ENCODE measurements around the gene SKI.

The SKI gene

GRCh38 chr1:2228157-2228594 is at the start of gene SKI:
Gene SKI, plus strand, starts transcription at chr1:2228319. Its CDS starts 448 bp downstream, at chr1:2228767.
- no peak for DNase-seq (ENCODE audit: low read depth)

- DNase-seq (ENCODE audit: low read depth): no peak
These were observed 49.2 kb upstream of the SKI start for GRCh38 chr1:2178875-2179274.

- no peak for DNase-seq (ENCODE audit: low read depth)
These were observed 48.7 kb upstream of the SKI start for GRCh38 chr1:2179283-2180013.

- DNase-seq (ENCODE audit: low read depth): no peak
These were observed 47.5 kb upstream of the SKI start for GRCh38 chr1:2180297-2181245.

- no peak for DNase-seq (ENCODE audit: low read depth)
These were observed 46.8 kb upstream of the SKI start for GRCh38 chr1:2181271-2181670.

GRCh38 chr1:2181752-2182151 is 46.4 kb upstream of the SKI start:
- no peak for DNase-seq (ENCODE audit: low read depth)

- no peak for DNase-seq (ENCODE audit: low read depth)
These were observed 45.7 kb upstream of the SKI start for GRCh38 chr1:2182376-2182775.

- DNase-seq (ENCODE audit: low read depth): no peak
These were observed 44.2 kb upstream of the SKI start for GRCh38 chr1:2183937-2184334.

GRCh38 chr1:2184531-2184930 is 43.6 kb upstream of the SKI start:
- no peak for DNase-seq (ENCODE audit: low read depth)

- DNase-seq (ENCODE audit: low read depth): no peak
These were observed 43.2 kb upstream of the SKI start for GRCh38 chr1:2184934-2185333.

- DNase-seq (ENCODE audit: low read depth): no peak
These were observed 42.0 kb upstream of the SKI start for GRCh38 chr1:2185880-2186855.

GRCh38 chr1:2186901-2187300 is 41.2 kb upstream of the SKI start:
- DNase-seq (ENCODE audit: low read depth): no peak

- DNase-seq (ENCODE audit: low read depth): no peak
These were observed 40.5 kb upstream of the SKI start for GRCh38 chr1:2187619-2188018.

- DNase-seq (ENCODE audit: low read depth): no peak
These were observed 39.8 kb upstream of the SKI start for GRCh38 chr1:2188336-2188735.

GRCh38 chr1:2189459-2190425 is 38.4 kb upstream of the SKI start:
- peak; percentile 99 for DNase-seq (ENCODE audit: low read depth)

- DNase-seq (ENCODE audit: low read depth): no peak
These were observed 37.6 kb upstream of the SKI start for GRCh38 chr1:2190491-2190976.

GRCh38 chr1:2192031-2192995 is 35.8 kb upstream of the SKI start:
- peak; percentile 55 for DNase-seq (ENCODE audit: low read depth)

GRCh38 chr1:2193514-2194281 is 34.4 kb upstream of the SKI start:
- no peak for DNase-seq (ENCODE audit: low read depth)
